ENCODE data around the gene BCL2L1. TPM values are rescaled to one million over a fixed set of nuclear protein-coding genes. Genes with fewer than 3 reads are reported as not detected.

The BCL2L1 gene
- total RNA-seq, 1 donor, result 37.6 TPM

DNA sequence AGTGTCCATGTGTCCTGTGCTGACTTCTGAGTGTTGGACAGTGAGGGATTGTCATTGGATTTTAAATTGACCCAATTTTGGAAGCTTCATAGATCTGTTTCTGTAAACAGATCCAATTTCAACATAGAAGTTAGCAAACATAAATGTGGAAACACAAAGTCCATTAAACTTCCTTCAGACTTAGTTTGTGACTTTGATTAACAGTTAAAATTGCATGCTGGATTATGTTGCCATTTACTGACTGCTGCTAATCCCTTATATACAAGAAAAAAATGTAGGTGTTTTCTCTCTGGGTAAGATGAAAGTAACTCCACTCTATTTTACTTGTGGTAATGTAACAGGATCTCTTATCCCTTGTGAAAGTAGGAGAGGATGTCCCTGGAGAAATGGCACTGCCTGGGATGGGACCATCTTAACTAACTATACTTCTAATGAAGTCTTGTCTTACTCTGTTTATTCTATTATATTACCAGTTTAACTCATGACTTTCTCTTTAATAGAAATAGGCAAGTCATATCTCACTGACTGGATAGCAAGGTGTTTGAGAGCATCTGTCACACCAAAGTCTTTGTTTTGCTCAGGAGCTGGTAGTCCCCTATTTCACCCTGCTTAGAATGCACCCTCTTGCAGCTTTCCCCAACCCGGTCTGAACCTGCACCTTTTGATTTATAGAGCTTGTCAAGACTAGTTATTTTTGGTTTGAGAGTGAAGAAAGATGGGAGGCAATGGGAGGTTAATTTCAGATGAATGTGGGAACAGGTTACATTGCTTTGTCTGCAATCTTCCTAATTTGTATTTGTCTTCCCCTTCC, 23.6 kb upstream of the BCL2L1 start:
- H3K9me3 ChIP-seq (ENCODE audit: low read depth, low read length), result no peaks in the 10 kb centered on the region
- no peaks in the 10 kb centered on the region for H3K4me1 ChIP-seq (ENCODE audit: insufficient read depth, low read length)
- no peaks in the 10 kb centered on the region for H3K27me3 ChIP-seq (ENCODE audit: insufficient read depth, low read length)
- no peak overlapping the region for H3K4me3 ChIP-seq (ENCODE audit: low read length)

DNA sequence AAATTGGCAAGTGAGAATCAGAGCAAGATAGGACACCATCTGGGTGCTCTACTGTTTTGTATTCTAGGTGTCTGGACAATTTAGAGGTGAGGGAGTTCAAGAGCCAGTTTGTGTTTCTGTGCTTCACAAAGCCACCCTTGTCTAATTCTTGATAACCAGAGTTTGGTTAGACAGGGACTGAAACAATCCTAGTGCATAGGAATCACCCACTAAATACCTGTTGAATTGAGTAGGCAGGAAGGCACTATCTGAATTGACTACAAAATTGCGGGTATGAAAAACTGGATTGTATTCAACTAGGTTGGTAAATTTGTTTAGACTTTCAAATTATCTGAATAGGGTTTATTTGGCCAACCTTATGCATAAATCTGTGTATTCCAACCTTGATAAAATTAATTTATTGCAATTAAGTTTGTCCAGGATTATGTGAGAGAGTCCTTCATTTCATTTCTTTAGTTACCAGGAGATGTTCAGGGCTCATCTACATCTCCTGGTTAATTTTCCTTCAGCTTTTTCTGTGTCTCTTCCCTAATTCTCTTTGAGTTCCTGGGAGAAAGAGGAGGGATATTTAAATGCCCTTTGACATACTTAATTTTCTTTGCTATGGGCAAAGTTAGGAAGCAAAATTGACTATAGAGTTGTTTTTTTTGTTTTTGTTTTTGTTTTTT, 18.1 kb upstream of the BCL2L1 start:
- H3K4me3 ChIP-seq (ENCODE audit: low read length), result no peak overlapping the region
- no peaks in the 10 kb centered on the region for H3K27me3 ChIP-seq (ENCODE audit: insufficient read depth, low read length)
- H3K4me1 ChIP-seq (ENCODE audit: insufficient read depth, low read length), result peaks cover 28% of the 10 kb centered on the region
- H3K9me3 ChIP-seq (ENCODE audit: low read depth, low read length), result no peaks in the 10 kb centered on the region

DNA sequence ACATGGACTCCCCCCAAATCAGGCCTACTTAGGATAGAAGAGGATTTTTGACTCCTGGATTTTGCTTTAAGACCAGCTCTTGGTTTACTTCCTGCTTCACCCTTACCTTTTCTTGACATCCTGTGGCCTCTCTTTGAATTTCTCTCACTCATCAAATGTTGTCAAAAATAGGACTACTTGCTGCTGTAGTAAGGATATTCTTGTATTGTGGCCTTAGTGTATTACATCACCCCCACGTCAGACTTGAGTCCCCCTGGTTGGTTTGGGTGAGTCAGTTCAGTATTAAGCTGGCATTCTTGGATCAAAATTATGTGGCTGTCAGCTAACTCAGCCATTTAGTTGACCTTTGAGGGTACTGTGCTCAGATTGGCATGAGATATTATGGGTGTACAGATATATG, 17.5 kb upstream of the BCL2L1 start:
- Histone ChIP-seq H3K27me3 (ENCODE audit: insufficient read depth, low read length) (no peaks in the 10 kb centered on the region), H3K4me3 (ENCODE audit: low read length) (no peak overlapping the region), H3K4me1 (ENCODE audit: insufficient read depth, low read length) (peaks cover 28% of the 10 kb centered on the region), H3K9me3 (ENCODE audit: low read depth, low read length) (no peaks in the 10 kb centered on the region)

DNA sequence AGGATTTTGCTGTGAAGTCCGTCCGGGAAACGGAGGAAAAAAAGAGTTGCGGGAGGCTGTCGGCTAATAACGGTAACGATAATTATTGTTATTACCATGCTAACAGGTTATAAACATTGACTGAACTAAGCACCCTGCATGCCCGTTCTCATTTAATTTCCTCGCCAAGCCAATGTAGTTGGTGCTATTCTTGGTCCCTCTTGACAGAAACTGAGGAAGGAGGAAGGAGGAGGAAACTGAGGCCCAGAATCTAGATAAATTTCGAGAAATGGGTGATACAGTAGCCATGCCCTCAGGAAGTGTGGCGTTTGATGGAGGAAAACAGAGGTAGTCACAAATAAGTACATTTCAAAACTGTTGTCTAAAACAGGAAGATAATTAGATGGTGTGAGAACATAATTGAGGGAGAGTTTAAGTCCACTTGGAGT, 16.9 kb upstream of the BCL2L1 start:
- Histone ChIP-seq H3K4me3 (ENCODE audit: low read length) (peak overlapping the region; percentile 61), H3K9me3 (ENCODE audit: low read depth, low read length) (no peaks in the 10 kb centered on the region), H3K4me1 (ENCODE audit: insufficient read depth, low read length) (peaks cover 28% of the 10 kb centered on the region), H3K27me3 (ENCODE audit: insufficient read depth, low read length) (no peaks in the 10 kb centered on the region)

DNA sequence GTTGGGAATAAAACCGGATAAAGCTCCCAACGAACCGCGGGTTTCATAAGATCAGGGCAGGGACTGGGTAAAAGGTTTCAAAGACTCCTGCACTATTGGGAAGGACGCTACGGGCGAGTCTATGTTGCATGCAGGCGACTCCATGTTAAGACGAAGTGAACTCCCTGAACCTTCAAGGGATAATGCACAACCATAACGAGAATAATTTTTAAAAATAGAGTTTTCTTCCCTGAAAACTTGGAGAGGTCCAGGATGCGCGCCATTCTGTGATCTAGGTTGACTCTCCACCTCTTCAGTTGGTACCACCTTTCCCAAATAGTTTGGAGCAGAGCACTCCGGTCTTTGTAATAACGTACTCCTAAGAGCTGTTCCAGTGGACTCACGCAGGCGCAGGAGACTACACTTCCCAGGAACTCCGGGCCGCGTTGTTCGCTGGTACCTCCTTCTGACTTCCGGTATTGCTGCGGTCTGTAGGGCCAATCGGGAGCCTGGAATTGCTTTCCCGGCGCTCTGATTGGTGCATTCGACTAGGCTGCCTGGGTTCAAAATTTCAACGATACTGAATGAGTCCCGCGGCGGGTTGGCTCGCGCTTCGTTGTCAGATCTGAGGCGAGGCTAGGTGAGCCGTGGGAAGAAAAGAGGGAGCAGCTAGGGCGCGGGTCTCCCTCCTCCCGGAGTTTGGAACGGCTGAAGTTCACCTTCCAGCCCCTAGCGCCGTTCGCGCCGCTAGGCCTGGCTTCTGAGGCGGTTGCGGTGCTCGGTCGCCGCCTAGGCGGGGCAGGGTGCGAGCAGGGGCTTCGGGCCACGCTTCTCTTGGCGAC, 16.3 kb upstream of the BCL2L1 start, which contains the start of gene TPX2:
Gene TPX2 (plus strand): TSS at position 562 of the 821 bp plus-strand sequence. CDS start 18,187 bp downstream, outside the sequence.
- no peaks in the 10 kb centered on the region for H3K9me3 ChIP-seq (ENCODE audit: low read depth, low read length)
- H3K4me1 ChIP-seq (ENCODE audit: insufficient read depth, low read length), result peaks cover 28% of the 10 kb centered on the region
- H3K4me3 ChIP-seq (ENCODE audit: low read length), result peak within 1 kb of the TSS; percentile 61
- H3K27me3 ChIP-seq (ENCODE audit: insufficient read depth, low read length), result no peaks in the 10 kb centered on the region

DNA sequence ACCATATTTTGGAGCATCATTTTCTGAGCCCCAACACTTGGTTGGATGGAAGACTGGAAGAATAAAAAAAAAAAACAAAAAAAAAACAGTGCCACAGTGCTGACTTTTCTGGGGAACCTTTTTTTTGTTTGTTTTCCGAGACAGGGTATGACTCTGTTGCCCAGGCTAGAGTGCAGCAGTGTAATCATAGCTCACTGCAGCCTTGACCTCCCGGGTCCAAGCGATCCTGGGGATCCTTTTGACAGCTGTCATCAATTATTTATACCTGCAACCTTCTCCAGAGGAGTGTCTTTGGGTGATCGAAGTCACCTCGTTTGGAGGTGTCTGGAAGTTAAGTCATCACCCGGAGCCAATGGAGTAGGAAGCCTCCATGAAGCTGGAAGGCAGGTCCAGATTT, 8.7 kb upstream of the BCL2L1 start:
- Histone ChIP-seq H3K9me3 (ENCODE audit: low read depth, low read length) (no peaks in the 10 kb centered on the region), H3K4me3 (ENCODE audit: low read length) (no peak overlapping the region), H3K27me3 (ENCODE audit: insufficient read depth, low read length) (no peaks in the 10 kb centered on the region), H3K4me1 (ENCODE audit: insufficient read depth, low read length) (peaks cover 14% of the 10 kb centered on the region)

DNA sequence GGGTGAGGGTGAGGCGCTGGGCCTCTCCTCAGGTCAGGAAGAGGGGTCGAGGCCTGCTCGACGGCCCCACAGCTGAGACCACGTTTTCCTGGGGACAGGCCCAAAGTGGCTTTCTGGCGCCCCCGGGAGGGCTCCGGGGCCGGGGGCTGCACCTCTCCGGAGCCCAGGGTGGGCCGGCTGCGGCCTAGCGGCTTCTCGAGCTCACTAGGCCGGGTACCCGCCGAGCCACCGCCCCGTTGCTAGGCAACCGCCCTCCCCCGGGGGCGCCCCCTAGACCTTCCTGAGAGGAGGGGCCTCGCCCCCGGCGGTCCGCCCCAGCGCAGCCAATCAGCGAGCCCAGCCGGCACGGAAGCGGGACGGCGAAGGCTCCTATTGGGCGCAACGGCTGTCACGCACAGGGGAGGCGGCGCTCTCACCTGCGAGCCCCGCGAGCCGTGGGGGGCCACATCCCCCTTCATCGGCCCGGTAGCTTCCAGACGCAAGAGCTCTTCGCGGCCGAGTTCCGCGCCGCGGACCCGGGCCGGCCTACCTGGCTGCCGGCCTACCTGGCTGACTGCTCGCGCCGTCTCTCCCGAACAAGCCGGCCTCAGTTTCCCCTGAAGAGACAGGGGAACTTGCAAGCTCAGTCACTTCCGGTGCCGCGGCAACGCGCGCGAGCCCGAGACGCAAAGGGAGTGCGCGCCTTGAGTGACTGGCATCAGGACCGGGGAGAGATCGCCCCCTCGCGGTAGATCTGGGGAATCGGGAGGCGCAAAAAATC, 831 bp upstream of the BCL2L1 start:
- peak overlapping the region; percentile 79 for H3K4me3 ChIP-seq (ENCODE audit: low read length)
- H3K27me3 ChIP-seq (ENCODE audit: insufficient read depth, low read length), result no peaks in the 10 kb centered on the region
- H3K4me1 ChIP-seq (ENCODE audit: insufficient read depth, low read length), result peaks cover 55% of the 10 kb centered on the region
- no peaks in the 10 kb centered on the region for H3K9me3 ChIP-seq (ENCODE audit: low read depth, low read length)

DNA sequence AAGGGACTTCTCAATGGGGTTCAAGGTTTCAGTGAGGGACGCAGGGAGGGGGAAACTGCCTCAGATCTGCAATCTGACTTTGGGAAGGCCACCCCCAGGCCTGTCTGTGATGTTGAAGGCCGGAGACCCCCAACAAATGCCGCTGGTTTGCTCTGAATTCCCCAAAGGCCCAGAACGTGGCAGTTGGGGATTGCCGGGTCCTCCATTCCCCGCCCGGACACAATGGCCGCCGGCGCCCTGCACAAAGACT, 326 bp upstream of the BCL2L1 start:
- H3K27me3 ChIP-seq (ENCODE audit: insufficient read depth, low read length), result no peaks in the 10 kb centered on the region
- H3K9me3 ChIP-seq (ENCODE audit: low read depth, low read length), result no peaks in the 10 kb centered on the region
- H3K4me1 ChIP-seq (ENCODE audit: insufficient read depth, low read length), result peaks cover 56% of the 10 kb centered on the region
- peak overlapping the region; percentile 79 for H3K4me3 ChIP-seq (ENCODE audit: low read length)

DNA sequence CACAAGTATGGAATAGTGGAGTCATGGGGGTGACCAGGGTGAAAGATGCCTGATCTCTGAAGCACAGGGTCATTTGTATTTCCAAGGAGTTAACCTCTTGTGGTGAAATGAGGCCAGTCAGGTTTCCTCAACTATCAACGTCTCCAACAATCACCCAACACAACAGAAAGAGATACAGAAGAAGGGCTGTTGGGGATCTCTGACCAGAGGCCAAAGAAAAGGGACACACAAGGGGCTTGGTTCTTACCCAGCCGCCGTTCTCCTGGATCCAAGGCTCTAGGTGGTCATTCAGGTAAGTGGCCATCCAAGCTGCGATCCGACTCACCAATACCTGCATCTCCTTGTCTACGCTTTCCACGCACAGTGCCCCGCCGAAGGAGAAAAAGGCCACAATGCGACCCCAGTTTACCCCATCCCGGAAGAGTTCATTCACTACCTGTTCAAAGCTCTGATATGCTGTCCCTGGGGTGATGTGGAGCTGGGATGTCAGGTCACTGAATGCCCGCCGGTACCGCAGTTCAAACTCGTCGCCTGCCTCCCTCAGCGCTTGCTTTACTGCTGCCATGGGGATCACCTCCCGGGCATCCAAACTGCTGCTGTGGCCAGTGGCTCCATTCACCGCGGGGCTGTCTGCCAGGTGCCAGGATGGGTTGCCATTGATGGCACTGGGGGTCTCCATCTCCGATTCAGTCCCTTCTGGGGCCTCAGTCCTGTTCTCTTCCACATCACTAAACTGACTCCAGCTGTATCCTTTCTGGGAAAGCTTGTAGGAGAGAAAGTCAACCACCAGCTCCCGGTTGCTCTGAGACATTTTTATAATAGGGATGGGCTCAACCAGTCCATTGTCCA, 1.0 kb downstream of the BCL2L1 start:
- H3K27me3 ChIP-seq (ENCODE audit: insufficient read depth, low read length), result no peaks in the 10 kb centered on the region
- no peaks in the 10 kb centered on the region for H3K9me3 ChIP-seq (ENCODE audit: low read depth, low read length)
- H3K4me3 ChIP-seq (ENCODE audit: low read length), result peak overlapping the region; percentile 79
- H3K4me1 ChIP-seq (ENCODE audit: insufficient read depth, low read length), result peaks cover 60% of the 10 kb centered on the region

DNA sequence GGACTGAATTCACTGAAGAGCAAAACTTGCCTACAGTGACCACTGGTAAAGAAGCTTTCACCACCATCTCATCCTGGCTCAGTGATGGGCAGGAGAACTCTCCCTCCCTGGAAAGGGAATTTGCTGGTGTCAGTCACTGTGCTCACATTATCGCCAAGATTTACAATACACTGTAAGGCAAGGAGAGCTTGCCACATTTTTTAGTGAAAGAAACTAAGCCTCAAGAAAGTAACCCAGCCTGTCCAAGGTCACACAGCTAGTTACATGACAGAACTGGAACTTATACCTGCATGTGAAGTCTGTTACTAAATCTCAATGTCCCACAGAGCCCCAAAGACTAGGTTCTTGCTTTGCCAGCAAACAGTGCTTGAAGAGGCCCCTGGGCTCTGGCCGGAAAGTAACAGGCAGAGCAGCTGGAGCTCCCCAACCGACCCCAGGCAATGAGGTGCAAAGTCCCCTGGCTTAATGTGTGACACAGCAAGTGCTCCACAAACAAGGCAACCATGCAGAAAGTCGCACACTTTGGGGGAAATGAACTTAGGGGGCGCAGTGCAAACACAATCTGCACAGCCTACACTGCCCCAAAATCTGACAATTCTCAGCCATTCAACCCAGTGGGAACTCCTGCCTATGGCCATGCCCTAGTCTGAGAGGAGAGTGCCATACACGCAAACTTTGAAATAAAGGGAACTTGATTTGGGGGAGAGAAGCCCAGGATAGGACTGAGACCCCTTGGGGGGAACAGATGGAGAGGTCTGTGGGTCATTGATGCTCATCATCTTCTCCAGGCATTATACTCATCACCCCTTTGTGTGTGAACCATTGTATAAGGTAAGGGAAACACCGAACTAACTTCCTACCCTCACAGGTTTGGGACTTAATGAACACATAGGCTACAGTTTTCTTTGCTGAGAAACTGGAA, 1.9 kb downstream of the BCL2L1 start:
- H3K9me3 ChIP-seq (ENCODE audit: low read depth, low read length), result no peaks in the 10 kb centered on the region
- H3K4me1 ChIP-seq (ENCODE audit: insufficient read depth, low read length), result peaks cover 64% of the 10 kb centered on the region
- H3K27me3 ChIP-seq (ENCODE audit: insufficient read depth, low read length), result no peaks in the 10 kb centered on the region
- H3K4me3 ChIP-seq (ENCODE audit: low read length), result peak overlapping the region; percentile 79

DNA sequence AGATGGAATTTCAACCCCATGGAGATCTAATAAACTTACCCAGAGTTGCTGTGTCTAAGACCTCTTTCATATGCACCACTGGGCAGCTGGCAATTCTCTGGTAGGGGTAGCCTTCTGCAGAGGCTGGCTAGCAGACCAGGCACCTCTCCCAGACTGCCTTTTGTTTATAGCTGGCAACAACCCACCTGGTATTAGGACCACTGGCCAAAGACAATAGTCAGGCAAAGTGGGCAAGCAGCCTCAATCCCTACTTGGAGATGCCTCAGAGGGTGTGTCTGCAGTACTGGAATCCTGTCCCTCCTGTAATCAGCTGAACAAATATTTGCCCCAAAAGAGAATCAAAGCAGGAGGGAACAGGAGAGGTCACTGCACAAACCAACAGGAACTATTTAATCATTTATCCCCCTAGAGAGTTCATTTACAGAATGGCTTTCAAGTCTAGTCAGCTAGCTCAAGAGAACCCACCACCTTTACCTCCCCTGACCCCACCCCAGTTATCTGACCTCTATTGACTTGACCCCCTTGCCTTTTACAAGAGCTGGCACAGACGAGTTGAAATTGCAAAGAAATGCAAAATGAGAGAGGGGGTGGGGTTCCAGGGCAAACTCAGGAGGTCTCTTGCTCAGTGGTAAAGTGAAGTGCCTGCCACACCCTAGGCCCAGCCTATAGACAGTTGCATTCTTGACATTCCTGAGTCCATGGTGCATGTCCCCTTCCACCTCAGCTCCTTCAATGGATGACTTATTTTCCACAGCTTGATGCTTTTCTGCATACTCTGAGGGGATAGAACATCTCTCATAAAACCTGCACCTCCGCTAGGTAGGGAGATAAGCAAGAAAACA, 2.8 kb downstream of the BCL2L1 start:
- Histone ChIP-seq H3K4me1 (ENCODE audit: insufficient read depth, low read length) (peaks cover 66% of the 10 kb centered on the region), H3K4me3 (ENCODE audit: low read length) (no peak overlapping the region), H3K9me3 (ENCODE audit: low read depth, low read length) (no peaks in the 10 kb centered on the region), H3K27me3 (ENCODE audit: insufficient read depth, low read length) (no peaks in the 10 kb centered on the region)

DNA sequence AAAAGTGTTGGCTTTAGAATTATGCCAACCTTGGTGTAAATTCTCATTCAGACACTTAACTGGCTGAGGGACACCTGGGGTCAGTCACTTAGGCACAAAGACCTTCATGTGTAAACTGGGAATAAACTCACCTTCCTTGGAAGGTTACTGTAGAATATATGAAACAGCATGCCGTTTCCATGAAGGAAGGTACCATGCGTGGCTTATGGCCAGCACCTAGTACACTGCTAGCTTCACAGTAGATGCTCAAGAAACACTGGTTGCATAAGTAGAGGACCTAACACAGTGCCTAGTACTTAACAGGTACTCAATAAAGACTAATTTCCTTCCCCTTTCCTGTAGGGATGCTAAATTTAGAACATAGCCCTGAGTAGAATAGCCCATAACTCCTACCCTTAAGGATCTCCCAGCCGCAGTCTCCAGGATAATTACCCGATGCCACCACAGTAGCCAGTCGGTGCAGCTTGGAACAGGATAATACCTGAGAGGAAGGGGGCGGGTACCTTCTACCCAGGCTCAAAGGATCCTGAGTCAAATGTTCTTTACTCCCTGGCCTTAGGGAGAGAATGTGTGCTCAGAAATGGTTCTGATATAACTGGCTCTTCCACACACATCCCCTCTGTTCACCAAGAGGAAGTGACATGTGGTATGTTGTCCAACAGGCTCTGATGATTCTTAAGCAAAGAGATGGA, 3.6 kb downstream of the BCL2L1 start:
- no peaks in the 10 kb centered on the region for H3K9me3 ChIP-seq (ENCODE audit: low read depth, low read length)
- H3K4me1 ChIP-seq (ENCODE audit: insufficient read depth, low read length), result peaks cover 65% of the 10 kb centered on the region
- H3K27me3 ChIP-seq (ENCODE audit: insufficient read depth, low read length), result no peaks in the 10 kb centered on the region
- no peak overlapping the region for H3K4me3 ChIP-seq (ENCODE audit: low read length)
